HepG2 (cell line): ENCODE results near the gene FAM89B. TPM values are rescaled to one million over a fixed set of nuclear protein-coding genes. Genes with fewer than 3 reads are reported as not detected.

ENCODE experiments used
- ATAC-seq: fragments of 200-7000 bp; cut with Tn5 transposase; 3 replicates; pipeline ENCODE4 v1.9.1; 2020; ENCODE audit warnings: mild to moderate bottlenecking, moderate library complexity
- BruUV-seq: library from RNA; stranded (reverse); fragments of 400-500 nt; replicated peaks from 2 replicates; lab custom pipeline; 2021; lab: Mats Ljungman, UMichigan
- CTCF ChIA-PET: fragments of 300-600 bp; formaldehyde crosslinking; extraction: SDS; loops from one replicate; lab custom pipeline; 2021; ENCODE audit warnings: low total read pairs, inconsistent platforms, low intra/inter-chr PET ratio; lab: Yijun Ruan, JAX
- POLR2A ChIA-PET: fragments of 350-600 bp; sonication (Branson Sonifier 250); formaldehyde crosslinking; loops from one replicate; lab custom pipeline; 2020; ENCODE audit warnings: antibody characterized with exemption, inconsistent platforms; lab: Yijun Ruan, JAX
- DNase-seq: peaks from one replicate; pipeline ENCODE4 v3.0.0-alpha.2; 2015; ENCODE audit warnings: low spot score
- FAIRE-seq: peaks from 3 replicates; lab custom pipeline; 2011; peaks lifted over from hg19 to GRCh38; lab: Jason Lieb, UNC
- H2AFZ ChIP-seq: one replicate; pipeline ENCODE4 v1.6.1; 2011; ENCODE audit warnings: low read length, inconsistent platforms
- H3K27ac ChIP-seq: fragments of 300-600 bp; 3 replicates; pipeline ENCODE4 v1.8.0; 2011; ENCODE audit warnings: mixed run types, mild to moderate bottlenecking, mixed read lengths, low read length, inconsistent platforms; ENCODE audit not compliant: insufficient read depth; ENCODE audit errors: extremely low read length
- H3K27me3 ChIP-seq, 2 experiments: fragments of 200-600 bp in 1 of 2; 2 replicates in 1 of 2; 3 replicates in 1 of 2; pipeline versions ENCODE4 v1.6.0 to v1.8.0; 2011; ENCODE audit warnings: low read length in 2 of 2, mild to moderate bottlenecking in 2 of 2, moderate library complexity in 2 of 2, inconsistent platforms in 1 of 2; ENCODE audit not compliant: insufficient read depth in 2 of 2, control insufficient read depth in 1 of 2
- H3K36me3 ChIP-seq, 2 experiments: fragments of 200-600 bp in 1 of 2; replicated peaks in 1 of 2; 2 replicates in 1 of 2; 3 replicates in 1 of 2; pipeline versions ENCODE4 v1.5.1 to v1.8.0; 2011; ENCODE audit warnings: low read length in 2 of 2, inconsistent platforms in 1 of 2; ENCODE audit not compliant: insufficient read depth in 2 of 2, control insufficient read depth in 1 of 2
- H3K4me1 ChIP-seq: 2 replicates; pipeline ENCODE4 v1.5.1; 2012; ENCODE audit warnings: low read length, inconsistent platforms; ENCODE audit not compliant: insufficient read depth
- H3K4me2 ChIP-seq: 2 replicates; pipeline ENCODE4 v1.6.0; 2011; ENCODE audit warnings: low read depth, low read length, inconsistent platforms
- H3K4me3 ChIP-seq, 3 experiments: fragments of 200-600 bp in 1 of 3; sonication (generic), shearing (Covaris generic) in 1 of 3; replicated peaks in 1 of 3; 2 replicates each; pipeline ENCODE4 v1.5.1; 2011 to 2016; ENCODE audit warnings: low read length in 3 of 3, inconsistent platforms in 2 of 3, low read depth in 2 of 3, mild to moderate bottlenecking in 2 of 3, control low read depth in 1 of 3, mixed read lengths in 1 of 3; ENCODE audit not compliant: insufficient read depth in 1 of 3
- H3K79me2 ChIP-seq: one replicate; pipeline ENCODE4 v1.6.1; 2011; ENCODE audit warnings: low read length, inconsistent platforms; ENCODE audit not compliant: insufficient read depth
- H3K9ac ChIP-seq: 2 replicates; pipeline ENCODE4 v1.6.0; 2011; ENCODE audit warnings: mild to moderate bottlenecking, low read depth, low read length, inconsistent platforms; ENCODE audit not compliant: insufficient read depth
- H3K9me3 ChIP-seq: 2 replicates; pipeline ENCODE4 v1.5.1; 2012; ENCODE audit warnings: mild to moderate bottlenecking, low read length
- H4K20me1 ChIP-seq: 2 replicates; pipeline ENCODE4 v1.6.0; 2011; ENCODE audit warnings: inconsistent platforms, mild to moderate bottlenecking, low read length, moderate library complexity; ENCODE audit not compliant: insufficient read depth
- WGBS: methylation state at CpG from one replicate; pipeline ENCODE4 v1.1.6; 2017; ENCODE audit warnings: low lambda C conversion rate; 5-methylcytosine and 5-hydroxymethylcytosine counted together
- in situ Hi-C: cut with HindIII; loops from 2 replicates; pipeline ENCODE4 v1.10.0; 2017; ENCODE audit warnings: low pct_unique_long_range_greater_than_20kb; ENCODE audit not compliant: extremely low pct_ligation_motif_present
- intact Hi-C: fragments of 100-400 bp; cut with micrococcal nuclease; formaldehyde crosslinking; loops from one replicate; pipeline ENCODE4 v1.10.0; 2022; ENCODE audit not compliant: unreplicated experiment
- polyA plus RNA-seq, 8 experiments: library from polyadenylated mRNA; depleted of rRNA in 3 of 8; stranded (reverse) in 7 of 8; unstranded in 1 of 8; fragments of >200 nt; fragmentation: Illumina TruSeq in 4 of 8; extraction: Trizol in 4 of 8; gene quantifications; 2 replicates each; pipeline versions ENCODE4 v1.2.1 to v1.2.3, GENCODE V29; 2011 to 2016; ENCODE audit warnings: low read depth in 4 of 8, missing spikeins in 1 of 8, mixed read lengths in 1 of 8; ENCODE audit not compliant: insufficient read depth in 1 of 8
- total RNA-seq, 5 experiments: library from RNA; depleted of rRNA; stranded (reverse); fragments of >200 nt; fragmentation: Illumina TruSeq; extraction: Trizol; gene quantifications; 2 replicates each; pipeline ENCODE4 v1.2.3, GENCODE V29; 2016; ENCODE audit warnings: low read depth in 1 of 5
- TF ChIP-seq, protein P1 (sequence below): sonication (generic); formaldehyde crosslinking; IDR thresholded peaks from 2 replicates; pipeline ENCODE4 v1.8.1; 2022; ENCODE audit warnings: mild to moderate bottlenecking, missing genetic modification reagents
- TF ChIP-seq, protein P2 (sequence below): sonication (generic); formaldehyde crosslinking; IDR thresholded peaks from 2 replicates; pipeline ENCODE4 v1.4.0; 2020; ENCODE audit warnings: missing genetic modification reagents

The FAM89B gene
- total and polyA plus RNA-seq, 2 of the 13 experiments (the other 11 are each of a cell fraction or from before 2014, with no cell fraction given), result 5.7 to 8.0 TPM

DNA sequence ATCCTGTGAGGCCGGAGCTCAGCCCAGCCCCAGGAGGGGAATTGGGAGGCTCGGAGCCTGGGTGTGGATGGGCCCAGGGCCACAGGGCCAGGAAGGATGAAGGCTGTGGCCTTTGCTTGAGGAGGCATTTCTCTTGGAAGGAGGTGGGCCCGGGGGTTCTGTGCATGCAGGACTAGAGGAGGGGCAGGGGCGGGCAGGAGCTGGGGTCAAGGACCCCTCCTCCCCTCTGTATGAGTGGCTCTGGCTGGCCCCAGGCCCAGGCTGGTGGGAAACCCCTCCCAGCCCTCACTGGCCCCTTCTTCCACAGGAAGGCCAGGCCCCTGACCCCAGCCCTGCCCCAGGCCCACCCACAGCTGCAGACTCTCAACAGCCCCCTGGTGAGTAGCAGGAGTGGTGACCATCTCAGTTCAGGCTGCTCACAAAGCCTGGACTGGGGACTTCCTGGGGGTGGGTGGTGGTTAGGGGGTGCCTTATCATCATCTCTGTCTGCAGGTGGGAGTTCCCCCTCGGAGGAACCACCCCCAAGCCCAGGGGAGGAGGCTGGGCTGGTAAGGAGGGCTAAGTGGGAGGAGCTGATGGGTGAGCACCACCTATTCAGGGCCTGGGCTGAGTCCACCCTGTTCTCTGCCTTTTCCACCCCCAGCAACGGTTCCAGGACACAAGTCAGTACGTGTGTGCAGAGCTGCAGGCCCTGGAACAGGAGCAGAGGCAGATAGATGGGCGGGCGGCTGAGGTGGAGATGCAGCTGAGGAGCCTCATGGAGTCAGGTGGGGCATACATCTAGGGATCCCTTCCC is 17.3 kb downstream of the FAM89B start:
- H3K4me3 ChIP-seq, result no peak overlapping the region
- no peaks in the 10 kb centered on the region for H4K20me1 ChIP-seq
- H3K9me3 ChIP-seq, result no peaks in the 10 kb centered on the region
- H3K79me2 ChIP-seq, result no peaks in the 10 kb centered on the region
- BruUV-seq, result no TSS peak
- no peak overlapping the region for H2AFZ ChIP-seq
- DNase-seq (no peak), ATAC-seq (no peak), FAIRE-seq (no peak)
- TF ChIP-seq, protein P1, sequence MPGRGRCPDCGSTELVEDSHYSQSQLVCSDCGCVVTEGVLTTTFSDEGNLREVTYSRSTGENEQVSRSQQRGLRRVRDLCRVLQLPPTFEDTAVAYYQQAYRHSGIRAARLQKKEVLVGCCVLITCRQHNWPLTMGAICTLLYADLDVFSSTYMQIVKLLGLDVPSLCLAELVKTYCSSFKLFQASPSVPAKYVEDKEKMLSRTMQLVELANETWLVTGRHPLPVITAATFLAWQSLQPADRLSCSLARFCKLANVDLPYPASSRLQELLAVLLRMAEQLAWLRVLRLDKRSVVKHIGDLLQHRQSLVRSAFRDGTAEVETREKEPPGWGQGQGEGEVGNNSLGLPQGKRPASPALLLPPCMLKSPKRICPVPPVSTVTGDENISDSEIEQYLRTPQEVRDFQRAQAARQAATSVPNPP (CRISPR knock-in tag), result no peak
- TF ChIP-seq, protein P2, sequence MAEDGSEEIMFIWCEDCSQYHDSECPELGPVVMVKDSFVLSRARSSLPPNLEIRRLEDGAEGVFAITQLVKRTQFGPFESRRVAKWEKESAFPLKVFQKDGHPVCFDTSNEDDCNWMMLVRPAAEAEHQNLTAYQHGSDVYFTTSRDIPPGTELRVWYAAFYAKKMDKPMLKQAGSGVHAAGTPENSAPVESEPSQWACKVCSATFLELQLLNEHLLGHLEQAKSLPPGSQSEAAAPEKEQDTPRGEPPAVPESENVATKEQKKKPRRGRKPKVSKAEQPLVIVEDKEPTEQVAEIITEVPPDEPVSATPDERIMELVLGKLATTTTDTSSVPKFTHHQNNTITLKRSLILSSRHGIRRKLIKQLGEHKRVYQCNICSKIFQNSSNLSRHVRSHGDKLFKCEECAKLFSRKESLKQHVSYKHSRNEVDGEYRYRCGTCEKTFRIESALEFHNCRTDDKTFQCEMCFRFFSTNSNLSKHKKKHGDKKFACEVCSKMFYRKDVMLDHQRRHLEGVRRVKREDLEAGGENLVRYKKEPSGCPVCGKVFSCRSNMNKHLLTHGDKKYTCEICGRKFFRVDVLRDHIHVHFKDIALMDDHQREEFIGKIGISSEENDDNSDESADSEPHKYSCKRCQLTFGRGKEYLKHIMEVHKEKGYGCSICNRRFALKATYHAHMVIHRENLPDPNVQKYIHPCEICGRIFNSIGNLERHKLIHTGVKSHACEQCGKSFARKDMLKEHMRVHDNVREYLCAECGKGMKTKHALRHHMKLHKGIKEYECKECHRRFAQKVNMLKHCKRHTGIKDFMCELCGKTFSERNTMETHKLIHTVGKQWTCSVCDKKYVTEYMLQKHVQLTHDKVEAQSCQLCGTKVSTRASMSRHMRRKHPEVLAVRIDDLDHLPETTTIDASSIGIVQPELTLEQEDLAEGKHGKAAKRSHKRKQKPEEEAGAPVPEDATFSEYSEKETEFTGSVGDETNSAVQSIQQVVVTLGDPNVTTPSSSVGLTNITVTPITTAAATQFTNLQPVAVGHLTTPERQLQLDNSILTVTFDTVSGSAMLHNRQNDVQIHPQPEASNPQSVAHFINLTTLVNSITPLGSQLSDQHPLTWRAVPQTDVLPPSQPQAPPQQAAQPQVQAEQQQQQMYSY (CRISPR knock-in tag), result 0 out of 2 replicates have a peak, but pooled peaks have one; percentile 18
- ChIA-PET POLR2A (no interaction called here), CTCF (interaction anchor here (2.2 kb wide), 1 partner anchor 15 kb away, joined by 16 read pairs; no protein-coding TSS in a partner anchor)
- peaks cover 15% of the 10 kb centered on the region for H3K4me1 ChIP-seq
- no peak overlapping the region for H3K4me2 ChIP-seq
- intact Hi-C loops, result no loop called here
- in situ Hi-C loops, result loop anchor here (5.0 kb wide), 1 partner anchor 47 kb away; no protein-coding TSS in a partner anchor
- 100% methylated on average over 2 of the region's 9 CpGs for WGBS
- no peak overlapping the region for H3K27ac ChIP-seq
- no peak overlapping the region for H3K9ac ChIP-seq
- no peaks in the 10 kb centered on the region for H3K27me3 ChIP-seq
- H3K36me3 ChIP-seq, result no peaks in the 10 kb centered on the region
